HG03571 (cell line): Measurements from ENCODE around the gene SLC36A4.
"Not testable (repeated sequence)": the region's sequence is repeated elsewhere in the genome, so short reads cannot be mapped to it uniquely, and the experiment has no call there.

ENCODE experiments used
- ATAC-seq: cut with Tn5 transposase; IDR thresholded peaks from one replicate; pipeline ENCODE4 v1.9.1; 2021; ENCODE audit not compliant: unreplicated experiment

Gene SLC36A4

GRCh38 chr11:93194673-93195291 is 3.0 kb downstream of the SLC36A4 start:
- ATAC-seq: no peak

GRCh38 chr11:93193731-93194130 is 4.1 kb downstream of the SLC36A4 start:
- ATAC-seq: no peak

- ATAC-seq: no peak
These were observed 5.6 kb downstream of the SLC36A4 start for GRCh38 chr11:93192163-93192562.

GRCh38 chr11:93189462-93189861 is 8.3 kb downstream of the SLC36A4 start:
- no peak for ATAC-seq

- no peak for ATAC-seq
These were observed 9.1 kb downstream of the SLC36A4 start for GRCh38 chr11:93188726-93189125.

GRCh38 chr11:93187290-93187689 is 10.5 kb downstream of the SLC36A4 start:
- no peak for ATAC-seq

- ATAC-seq: not testable (repeated sequence)
These were observed 19.9 kb downstream of the SLC36A4 start for GRCh38 chr11:93177891-93178290.

- ATAC-seq: no peak
These were observed 27.7 kb downstream of the SLC36A4 start for GRCh38 chr11:93169950-93170561.

- ATAC-seq: no peak
These were observed 28.6 kb downstream of the SLC36A4 start for GRCh38 chr11:93169143-93169542.

- no peak for ATAC-seq
These were observed 30.9 kb downstream of the SLC36A4 start for GRCh38 chr11:93166862-93167261.

GRCh38 chr11:93166194-93166593 is 31.6 kb downstream of the SLC36A4 start:
- ATAC-seq: no peak

GRCh38 chr11:93160808-93161207 is 37.0 kb downstream of the SLC36A4 start:
- no peak for ATAC-seq

- no peak for ATAC-seq
These were observed 37.6 kb downstream of the SLC36A4 start for GRCh38 chr11:93160156-93160555.

- ATAC-seq: no peak
These were observed 38.1 kb downstream of the SLC36A4 start for GRCh38 chr11:93159721-93160120.

GRCh38 chr11:93155738-93156137 is 42.1 kb downstream of the SLC36A4 start:
- no peak for ATAC-seq

- no peak for ATAC-seq
These were observed 52.3 kb downstream of the SLC36A4 start for GRCh38 chr11:93145390-93145915.

GRCh38 chr11:93143800-93144199 is 54.0 kb downstream of the SLC36A4 start:
- no peak for ATAC-seq

GRCh38 chr11:93143186-93143585 is 54.6 kb downstream of the SLC36A4 start:
- no peak for ATAC-seq

- ATAC-seq: no peak
These were observed 64.2 kb downstream of the SLC36A4 start for GRCh38 chr11:93133488-93134109.

GRCh38 chr11:93132836-93133235 is 65.0 kb downstream of the SLC36A4 start:
- ATAC-seq: no peak

- ATAC-seq: no peak
These were observed 66.1 kb downstream of the SLC36A4 start for GRCh38 chr11:93131709-93132108.

- ATAC-seq: no peak
These were observed 69.2 kb downstream of the SLC36A4 start for GRCh38 chr11:93128574-93128973.
